ENCODE data around the gene LBX1. TPM values are rescaled to one million over a fixed set of nuclear protein-coding genes. Genes with fewer than 3 reads are reported as not detected.

Gene LBX1, protein sequence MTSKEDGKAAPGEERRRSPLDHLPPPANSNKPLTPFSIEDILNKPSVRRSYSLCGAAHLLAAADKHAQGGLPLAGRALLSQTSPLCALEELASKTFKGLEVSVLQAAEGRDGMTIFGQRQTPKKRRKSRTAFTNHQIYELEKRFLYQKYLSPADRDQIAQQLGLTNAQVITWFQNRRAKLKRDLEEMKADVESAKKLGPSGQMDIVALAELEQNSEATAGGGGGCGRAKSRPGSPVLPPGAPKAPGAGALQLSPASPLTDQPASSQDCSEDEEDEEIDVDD
- not detected in 3 replicates for total RNA-seq

- H3K27me3 Mint-ChIP-seq (ENCODE audit: low read depth): peaks cover 93% of the 10 kb centered on the region
- peaks cover 22% of the 10 kb centered on the region for H3K4me1 Mint-ChIP-seq
- no peak for DNase-seq (ENCODE audit: low spot score in 2 of 2, unreplicated experiment in 2 of 2)
- no peaks in the 10 kb centered on the region for H3K9me3 Mint-ChIP-seq
- no peak within 1 kb of the TSS for H3K27ac Mint-ChIP-seq
- peak within 1 kb of the TSS; percentile 38 for H3K4me3 Mint-ChIP-seq
- H3K36me3 Mint-ChIP-seq: no peaks in the 10 kb centered on the region
- TF ChIP-seq CTCF (IDR thresholded peaks at IDR 0.05; ENCODE audit: unreplicated experiment): no peak
Measured at GRCh38 chr10:101229266-101230182, at the start of gene LBX1. Gene LBX1, minus strand, starts transcription at chr10:101229463. Its CDS starts 648 bp downstream, at chr10:101228815.

DNA sequence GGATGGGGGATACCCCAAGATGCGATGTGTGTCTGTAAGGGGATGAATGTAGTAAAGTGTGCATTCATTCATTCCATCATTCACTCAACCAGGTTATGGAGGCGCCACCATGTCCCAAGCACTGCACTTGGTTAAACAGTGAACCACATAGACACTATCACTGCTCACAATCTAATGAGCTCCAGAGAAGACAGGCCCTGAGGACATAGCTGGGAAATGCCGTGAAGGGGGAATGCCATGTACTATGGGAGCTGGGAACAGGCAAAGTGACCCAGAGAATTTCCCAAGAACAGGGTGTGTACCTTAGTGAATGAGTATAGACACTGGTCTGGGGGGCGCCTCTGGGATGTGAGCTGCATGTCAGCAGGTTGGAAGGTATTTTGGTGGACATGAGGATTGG is 44.5 kb upstream of the LBX1 start:
- DNase-seq (ENCODE audit: low spot score in 2 of 2, unreplicated experiment in 2 of 2): no peak
- TF ChIP-seq CTCF (IDR thresholded peaks at IDR 0.05; ENCODE audit: unreplicated experiment): no peak
- H3K4me1 Mint-ChIP-seq: no peaks in the 10 kb centered on the region
- peaks cover 54% of the 10 kb centered on the region for H3K27me3 Mint-ChIP-seq (ENCODE audit: low read depth)
- H3K27ac Mint-ChIP-seq: no peak overlapping the region
- no peaks in the 10 kb centered on the region for H3K9me3 Mint-ChIP-seq
- no peak overlapping the region for H3K4me3 Mint-ChIP-seq
- no peaks in the 10 kb centered on the region for H3K36me3 Mint-ChIP-seq

DNA sequence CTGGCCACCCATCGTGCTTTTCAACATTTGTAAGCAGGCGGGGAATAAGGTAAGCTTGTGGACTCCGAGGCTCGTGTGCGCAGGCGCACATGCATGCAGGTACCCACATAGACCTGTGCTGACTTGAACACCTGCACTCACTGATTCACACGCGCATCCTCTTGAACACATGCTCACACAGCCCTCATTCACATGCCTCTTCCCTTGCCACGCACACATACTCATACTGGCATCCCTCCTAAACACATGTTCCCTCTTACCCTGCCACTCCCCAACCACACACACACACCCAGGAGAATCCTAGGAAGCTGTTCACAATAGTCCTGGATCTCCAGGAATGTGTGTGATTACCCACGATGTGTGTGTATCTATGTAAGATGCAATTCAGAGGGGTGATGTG is 44.1 kb upstream of the LBX1 start:
- Mint-ChIP-seq H3K27ac (no peak overlapping the region), H3K36me3 (no peaks in the 10 kb centered on the region), H3K4me1 (no peaks in the 10 kb centered on the region), H3K27me3 (ENCODE audit: low read depth) (peaks cover 54% of the 10 kb centered on the region), H3K4me3 (no peak overlapping the region), H3K9me3 (no peaks in the 10 kb centered on the region)
- no peak for DNase-seq (ENCODE audit: low spot score in 2 of 2, unreplicated experiment in 2 of 2)
- no peak for TF ChIP-seq CTCF (IDR thresholded peaks at IDR 0.05; ENCODE audit: unreplicated experiment)

DNA sequence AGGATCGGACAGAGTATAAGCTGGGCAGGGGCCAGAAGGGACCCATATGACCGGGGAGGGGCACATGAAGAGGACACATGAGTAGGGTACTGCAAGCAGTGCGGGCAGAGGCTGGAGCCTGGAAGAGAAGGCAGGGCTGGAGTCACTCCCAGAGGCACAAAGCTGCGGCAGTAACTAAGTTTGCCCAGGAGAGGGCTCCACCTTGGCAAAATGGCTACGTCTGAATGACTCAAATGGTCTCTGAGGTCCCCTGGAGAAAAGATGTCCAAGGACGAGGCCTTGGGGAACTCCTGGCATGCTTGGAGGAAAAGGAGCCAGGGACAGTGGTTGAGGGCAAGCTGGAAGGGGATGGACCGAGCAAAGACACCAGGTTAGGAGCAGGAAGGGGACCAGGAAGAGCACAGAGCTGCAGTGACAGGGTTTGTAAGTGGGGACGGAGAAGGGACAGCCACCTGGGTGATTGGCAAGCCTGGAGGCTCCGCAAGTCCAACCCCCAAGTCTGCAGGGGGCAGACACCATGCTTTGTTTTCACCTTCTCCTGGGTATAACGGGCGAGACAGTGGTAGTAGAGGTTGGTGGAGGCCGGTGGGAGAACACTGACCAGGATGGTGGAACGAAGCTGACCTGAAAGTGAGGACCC is 43.1 kb upstream of the LBX1 start:
- Mint-ChIP-seq H3K4me3 (no peak overlapping the region), H3K9me3 (no peaks in the 10 kb centered on the region), H3K4me1 (peaks cover 6% of the 10 kb centered on the region), H3K36me3 (no peaks in the 10 kb centered on the region), H3K27ac (no peak overlapping the region), H3K27me3 (ENCODE audit: low read depth) (peaks cover 51% of the 10 kb centered on the region)
- peak; percentile 79 for TF ChIP-seq CTCF (IDR thresholded peaks at IDR 0.05; ENCODE audit: unreplicated experiment)
- DNase-seq (ENCODE audit: low spot score in 2 of 2, unreplicated experiment in 2 of 2): peak in 1 of 2 experiments; percentile 70

DNA sequence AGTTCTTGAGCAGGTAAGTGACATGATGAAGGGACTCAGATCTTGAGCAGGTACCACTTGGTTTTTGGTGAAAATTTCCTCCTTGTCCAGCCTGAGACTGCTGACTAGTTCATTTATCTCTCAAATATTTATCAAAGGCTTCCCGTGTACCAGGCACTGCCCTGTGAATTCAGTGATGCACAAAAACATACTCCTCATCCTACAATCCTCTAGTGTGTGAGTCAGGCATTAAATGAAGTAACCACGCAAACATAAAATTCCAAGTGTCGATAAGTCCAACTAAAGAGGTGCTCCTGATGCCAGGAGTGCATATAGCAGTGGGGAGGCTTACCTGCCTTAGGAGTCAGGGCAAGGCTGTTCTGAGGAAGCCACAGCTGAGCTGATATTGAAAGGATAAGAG is 41.5 kb upstream of the LBX1 start:
- Mint-ChIP-seq H3K36me3 (no peaks in the 10 kb centered on the region), H3K27me3 (ENCODE audit: low read depth) (peaks cover 36% of the 10 kb centered on the region), H3K9me3 (no peaks in the 10 kb centered on the region), H3K27ac (no peak overlapping the region), H3K4me1 (peaks cover 11% of the 10 kb centered on the region), H3K4me3 (no peak overlapping the region)
- DNase-seq (ENCODE audit: low spot score in 2 of 2, unreplicated experiment in 2 of 2): no peak
- TF ChIP-seq CTCF (IDR thresholded peaks at IDR 0.05; ENCODE audit: unreplicated experiment): no peak
